SK-N-MC (cell line): ENCODE measurements around the gene SPTAN1.

ENCODE experiments used
- EZH2 ChIP-seq: fragments of 200-600 bp; sonication (generic); IDR thresholded peaks from one replicate; pipeline ENCODE4 v1.6.1; 2017; ENCODE audit warnings: antibody characterized with exemption
- FOXP2 ChIP-seq: optimal IDR thresholded peaks from 2 replicates; pipeline ENCODE3; 2011; ENCODE audit warnings: mild to moderate bottlenecking, moderate library complexity; ENCODE audit not compliant: insufficient read depth; ENCODE audit errors: extremely low read length, control extremely low read depth
- POLR2AphosphoS5 ChIP-seq: IDR thresholded peaks from 2 replicates; pipeline ENCODE4 v1.6.1; 2012; ENCODE audit warnings: mild to moderate bottlenecking, low read depth, low read length, borderline replicate concordance

GRCh38 chr9:128611600-128612394, 59.4 kb downstream of the SPTAN1 start:
- TF ChIP-seq EZH2 (no peak), POLR2AphosphoS5 (no peak), FOXP2 (no peak)
